Parathyroid adenoma (tissue), 2 donors: ENCODE results near the gene PIP5KL1.

ENCODE experiments used
- H2AFZ ChIP-seq: fragments of 300-600 bp; sonication (generic); one replicate; pipeline ENCODE4 v1.7.0; 2017; ENCODE audit warnings: antibody characterized with exemption, mild to moderate bottlenecking
- H3K27ac ChIP-seq: fragments of 300-600 bp; sonication (generic); one replicate; pipeline ENCODE4 v1.7.0; 2017
- H3K27me3 ChIP-seq: fragments of 300-600 bp; sonication (generic); one replicate; pipeline ENCODE4 v1.7.0; 2017; ENCODE audit warnings: low read length; ENCODE audit not compliant: control insufficient read depth, insufficient read depth
- H3K36me3 ChIP-seq: fragments of 300-600 bp; sonication (generic); one replicate; pipeline ENCODE4 v1.7.0; 2017; ENCODE audit warnings: low read length; ENCODE audit not compliant: control insufficient read depth, insufficient read depth
- H3K4me1 ChIP-seq: fragments of 300-600 bp; sonication (generic); one replicate; pipeline ENCODE4 v1.7.0; 2017; ENCODE audit warnings: control low read depth
- H3K4me2 ChIP-seq: fragments of 300-600 bp; sonication (generic); one replicate; pipeline ENCODE4 v1.7.0; 2017; ENCODE audit warnings: low read length
- H3K4me3 ChIP-seq: fragments of 300-600 bp; sonication (generic); one replicate; pipeline ENCODE4 v1.7.0; 2017; ENCODE audit warnings: low read depth, low read length
- H3K79me2 ChIP-seq: fragments of 300-600 bp; sonication (generic); one replicate; pipeline ENCODE4 v1.7.0; 2017; ENCODE audit warnings: control low read depth
- H3K9ac ChIP-seq: fragments of 300-600 bp; sonication (generic); one replicate; pipeline ENCODE4 v1.7.0; 2017; ENCODE audit warnings: mild to moderate bottlenecking
- H3K9me3 ChIP-seq: fragments of 300-600 bp; sonication (generic); one replicate; pipeline ENCODE4 v1.7.0; 2017; ENCODE audit warnings: low read length; ENCODE audit not compliant: control insufficient read depth
- TF ChIP-seq, protein P1 (sequence below): fragments of 300-600 bp; sonication (generic); IDR thresholded peaks from one replicate; pipeline ENCODE4 v1.7.0; 2017; ENCODE audit warnings: antibody characterized with exemption, mild to moderate bottlenecking
- donor health status: primary hyperparathyroidism.

The PIP5KL1 gene

DNA sequence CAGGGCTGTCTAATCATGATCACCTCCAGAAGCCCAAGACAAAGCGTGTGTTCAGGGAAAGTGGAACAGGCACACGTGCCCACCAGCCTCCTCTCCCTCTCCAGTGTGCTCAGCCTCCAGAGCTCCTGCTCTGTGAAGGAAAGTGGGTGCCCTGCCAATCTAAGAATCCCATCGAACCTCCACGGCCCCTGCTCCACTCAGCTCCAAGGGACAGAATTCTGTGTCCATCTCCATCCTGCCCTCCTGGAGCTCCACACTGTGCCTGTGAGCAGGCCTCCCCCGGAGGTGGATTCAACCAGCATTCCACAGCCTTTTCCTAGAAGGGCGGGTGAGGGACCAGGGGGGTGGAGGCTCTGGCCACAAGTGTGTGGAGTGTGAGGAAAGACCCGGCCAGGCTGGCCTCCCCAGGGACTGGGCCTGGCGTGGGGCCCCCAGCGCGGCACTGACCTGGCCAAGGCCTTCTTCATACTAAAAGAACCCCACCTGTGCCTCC is 44.2 kb upstream of the PIP5KL1 start:
- Histone ChIP-seq H3K4me3 (no peak overlapping the region), H3K4me2 (no peak overlapping the region), H3K36me3 (no peaks in the 10 kb centered on the region), H3K9ac (no peak overlapping the region), H2AFZ (no peak overlapping the region), H3K9me3 (no peaks in the 10 kb centered on the region), H3K79me2 (peaks cover 8% of the 10 kb centered on the region), H3K27ac (no peak overlapping the region), H3K27me3 (no peaks in the 10 kb centered on the region), H3K4me1 (peaks cover 33% of the 10 kb centered on the region)
- TF ChIP-seq, protein P1, sequence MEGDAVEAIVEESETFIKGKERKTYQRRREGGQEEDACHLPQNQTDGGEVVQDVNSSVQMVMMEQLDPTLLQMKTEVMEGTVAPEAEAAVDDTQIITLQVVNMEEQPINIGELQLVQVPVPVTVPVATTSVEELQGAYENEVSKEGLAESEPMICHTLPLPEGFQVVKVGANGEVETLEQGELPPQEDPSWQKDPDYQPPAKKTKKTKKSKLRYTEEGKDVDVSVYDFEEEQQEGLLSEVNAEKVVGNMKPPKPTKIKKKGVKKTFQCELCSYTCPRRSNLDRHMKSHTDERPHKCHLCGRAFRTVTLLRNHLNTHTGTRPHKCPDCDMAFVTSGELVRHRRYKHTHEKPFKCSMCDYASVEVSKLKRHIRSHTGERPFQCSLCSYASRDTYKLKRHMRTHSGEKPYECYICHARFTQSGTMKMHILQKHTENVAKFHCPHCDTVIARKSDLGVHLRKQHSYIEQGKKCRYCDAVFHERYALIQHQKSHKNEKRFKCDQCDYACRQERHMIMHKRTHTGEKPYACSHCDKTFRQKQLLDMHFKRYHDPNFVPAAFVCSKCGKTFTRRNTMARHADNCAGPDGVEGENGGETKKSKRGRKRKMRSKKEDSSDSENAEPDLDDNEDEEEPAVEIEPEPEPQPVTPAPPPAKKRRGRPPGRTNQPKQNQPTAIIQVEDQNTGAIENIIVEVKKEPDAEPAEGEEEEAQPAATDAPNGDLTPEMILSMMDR, result no peak

- Histone ChIP-seq H3K27ac (peak overlapping the region; percentile 69), H3K4me2 (no peak overlapping the region), H3K27me3 (no peaks in the 10 kb centered on the region), H2AFZ (no peak overlapping the region), H3K9ac (no peak overlapping the region), H3K79me2 (peaks cover 6% of the 10 kb centered on the region), H3K4me3 (no peak overlapping the region), H3K9me3 (no peaks in the 10 kb centered on the region), H3K36me3 (no peaks in the 10 kb centered on the region), H3K4me1 (peaks cover 36% of the 10 kb centered on the region)
- TF ChIP-seq, protein P1, result no peak
Observed at GRCh38 chr9:127974001-127974768, 43.6 kb upstream of the PIP5KL1 start.

DNA sequence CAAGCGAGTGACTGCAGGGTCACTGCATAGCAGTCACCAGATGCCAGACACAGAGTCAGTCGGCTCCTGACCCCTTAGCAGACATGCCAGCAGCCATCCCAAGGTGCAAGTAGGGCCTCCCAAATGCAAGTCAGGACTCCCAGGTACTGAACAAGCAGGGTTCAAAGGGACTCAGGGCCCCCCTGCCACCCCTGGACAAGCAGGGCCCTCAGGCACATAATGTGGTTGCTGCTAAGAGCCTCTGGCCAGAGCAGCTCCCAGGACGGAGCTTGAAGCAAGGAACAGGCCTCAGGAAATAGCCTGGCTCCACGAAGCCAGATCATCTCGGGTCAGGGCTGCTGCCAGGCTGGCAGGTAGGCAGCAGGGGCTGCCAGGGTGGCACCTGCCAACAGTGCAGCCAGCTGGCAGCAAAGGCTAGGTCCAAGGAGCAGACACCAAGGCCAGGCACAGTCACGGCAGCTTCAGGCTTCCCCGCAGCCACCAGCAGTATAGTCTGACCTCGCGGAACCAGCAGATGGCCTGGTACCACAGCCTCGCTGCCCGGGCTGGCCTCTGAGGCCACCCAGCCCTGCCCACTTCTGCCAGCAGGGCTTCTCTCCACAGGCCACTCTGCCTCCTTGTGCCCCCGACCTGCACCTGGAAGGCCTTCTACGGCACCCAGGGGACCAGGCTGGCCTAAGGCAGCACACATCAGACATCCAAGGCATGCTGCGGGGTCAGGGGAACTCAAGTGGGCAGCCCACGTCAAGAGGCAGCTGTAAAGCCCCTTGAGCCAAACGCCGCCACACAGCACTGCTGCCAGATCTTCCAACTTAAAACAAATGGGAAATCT is 42.8 kb upstream of the PIP5KL1 start:
- H3K36me3 ChIP-seq, result no peaks in the 10 kb centered on the region
- TF ChIP-seq, protein P1, result peak; percentile 4
- no peak overlapping the region for H3K9ac ChIP-seq
- H3K4me2 ChIP-seq, result no peak overlapping the region
- no peak overlapping the region for H3K4me3 ChIP-seq
- H3K9me3 ChIP-seq, result no peaks in the 10 kb centered on the region
- H3K79me2 ChIP-seq, result peaks cover 10% of the 10 kb centered on the region
- H2AFZ ChIP-seq, result no peak overlapping the region
- H3K27ac ChIP-seq, result peak overlapping the region; percentile 69
- peaks cover 40% of the 10 kb centered on the region for H3K4me1 ChIP-seq
- no peaks in the 10 kb centered on the region for H3K27me3 ChIP-seq

- TF ChIP-seq, protein P1, result no peak
- Histone ChIP-seq H3K4me1 (peaks cover 37% of the 10 kb centered on the region), H3K36me3 (no peaks in the 10 kb centered on the region), H3K9ac (no peak overlapping the region), H3K27me3 (no peaks in the 10 kb centered on the region), H2AFZ (no peak overlapping the region), H3K4me3 (no peak overlapping the region), H3K79me2 (peaks cover 11% of the 10 kb centered on the region), H3K27ac (peak overlapping the region; percentile 69), H3K9me3 (no peaks in the 10 kb centered on the region), H3K4me2 (no peak overlapping the region)
Observed at GRCh38 chr9:127972236-127972871, 41.8 kb upstream of the PIP5KL1 start.
